ENCODE results near the gene ASB2.

GRCh38 chr14:93993382-93993781 is 17.0 kb upstream of the ASB2 start:
- TF ChIP-seq POLR2A (IDR thresholded peaks at IDR 0.05) (no peak), CTCF (IDR thresholded peaks at IDR 0.05) (no peak), POLR2AphosphoS5 (IDR thresholded peaks at IDR 0.05; ENCODE audit: insufficient read depth in 1 of 2, low read depth in 1 of 2) (no peak)
